Measurements from ENCODE around the gene PKN3. TPM values are rescaled to one million over a fixed set of nuclear protein-coding genes. Genes with fewer than 3 reads are reported as not detected.

PKN3 gene
- polyA plus RNA-seq, 1 donor (not counting 4 experiments of a cell fraction or from before 2014, with no cell fraction given) = 1.3 TPM

DNA sequence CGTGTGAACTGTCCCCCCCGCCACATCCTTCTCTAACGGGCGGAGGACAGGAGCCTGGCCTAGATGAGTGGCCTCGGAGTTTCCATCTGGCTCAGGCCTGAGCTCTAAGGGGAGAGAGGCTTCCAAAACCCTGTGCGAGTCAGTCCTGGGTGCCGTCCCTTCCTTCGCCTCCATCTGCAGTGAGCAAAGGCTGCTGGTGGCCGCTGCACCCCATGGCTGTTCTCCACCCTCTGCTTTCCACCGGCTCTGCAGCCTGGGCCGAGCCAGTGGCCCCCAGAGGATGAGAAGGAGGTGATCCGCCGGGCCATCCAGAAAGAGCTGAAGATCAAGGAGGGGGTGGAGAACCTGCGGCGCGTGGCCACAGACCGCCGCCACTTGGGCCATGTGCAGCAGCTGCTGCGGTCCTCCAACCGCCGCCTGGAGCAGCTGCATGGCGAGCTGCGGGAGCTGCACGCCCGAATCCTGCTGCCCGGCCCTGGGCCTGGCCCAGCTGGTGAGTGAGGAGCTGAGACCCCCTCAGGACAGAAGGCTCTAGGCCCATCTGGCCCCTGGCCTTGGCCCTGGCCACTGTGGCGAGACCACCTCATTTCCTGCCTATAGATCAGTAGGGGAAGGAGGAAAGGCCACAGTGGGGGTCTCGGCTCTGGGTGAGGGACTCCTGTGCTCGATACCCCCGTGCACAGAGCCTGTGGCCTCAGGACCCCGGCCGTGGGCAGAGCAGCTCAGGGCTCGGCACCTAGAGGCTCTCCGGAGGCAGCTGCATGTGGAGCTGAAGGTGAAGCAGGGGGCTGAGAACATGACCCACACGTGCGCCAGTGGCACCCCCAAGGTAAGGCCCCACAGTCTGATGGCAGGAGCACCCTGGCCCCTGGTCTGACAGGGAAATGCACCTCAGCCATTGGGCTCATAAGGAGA lies 3.0 kb downstream of the PKN3 start:
- Histone ChIP-seq H3K9me1 (ENCODE audit: control insufficient read depth, extremely low read depth, insufficient read depth, low read length) (no peaks in the 10 kb centered on the region), H3K36me3 (ENCODE audit: control insufficient read depth in 2 of 2, extremely low read depth in 1 of 2, insufficient read depth in 2 of 2, low read length in 2 of 2) (no peaks in the 10 kb centered on the region), H2AFZ (ENCODE audit: control insufficient read depth, low read length) (no peak overlapping the region), H3K4me2 (ENCODE audit: control insufficient read depth, extremely low read depth, insufficient read depth, low read depth, low read length) (no peak overlapping the region), H4K20me1 (ENCODE audit: control insufficient read depth, extremely low read depth, insufficient read depth, low read length) (no peaks in the 10 kb centered on the region), H3K27ac (ENCODE audit: control insufficient read depth, insufficient read depth, low read length) (no peak overlapping the region), H3K9ac (ENCODE audit: control insufficient read depth, extremely low read depth, insufficient read depth, low read length) (no peak overlapping the region), H3K4me3 (ENCODE audit: control insufficient read depth in 2 of 3, extremely low read depth in 1 of 3, insufficient read depth in 2 of 3, low read depth in 1 of 3, low read length in 3 of 3) (no peak overlapping the region), H3K9me3 (ENCODE audit: control insufficient read depth, low read depth, low read length) (no peaks in the 10 kb centered on the region), H3K79me2 (ENCODE audit: control insufficient read depth, insufficient read depth, low read length) (no peaks in the 10 kb centered on the region), H3K27me3 (ENCODE audit: control insufficient read depth, extremely low read depth, insufficient read depth, low read length) (no peaks in the 10 kb centered on the region), H3K4me1 (ENCODE audit: control insufficient read depth, extremely low read depth, insufficient read depth, low read length) (no peaks in the 10 kb centered on the region)
- DNase-seq (ENCODE audit: low read depth, low spot score) = no peak
- FAIRE-seq = no peak
- no peak for TF ChIP-seq EZH2 (IDR thresholded peaks at IDR 0.05; ENCODE audit: low read length)
- TF ChIP-seq, protein P1, sequence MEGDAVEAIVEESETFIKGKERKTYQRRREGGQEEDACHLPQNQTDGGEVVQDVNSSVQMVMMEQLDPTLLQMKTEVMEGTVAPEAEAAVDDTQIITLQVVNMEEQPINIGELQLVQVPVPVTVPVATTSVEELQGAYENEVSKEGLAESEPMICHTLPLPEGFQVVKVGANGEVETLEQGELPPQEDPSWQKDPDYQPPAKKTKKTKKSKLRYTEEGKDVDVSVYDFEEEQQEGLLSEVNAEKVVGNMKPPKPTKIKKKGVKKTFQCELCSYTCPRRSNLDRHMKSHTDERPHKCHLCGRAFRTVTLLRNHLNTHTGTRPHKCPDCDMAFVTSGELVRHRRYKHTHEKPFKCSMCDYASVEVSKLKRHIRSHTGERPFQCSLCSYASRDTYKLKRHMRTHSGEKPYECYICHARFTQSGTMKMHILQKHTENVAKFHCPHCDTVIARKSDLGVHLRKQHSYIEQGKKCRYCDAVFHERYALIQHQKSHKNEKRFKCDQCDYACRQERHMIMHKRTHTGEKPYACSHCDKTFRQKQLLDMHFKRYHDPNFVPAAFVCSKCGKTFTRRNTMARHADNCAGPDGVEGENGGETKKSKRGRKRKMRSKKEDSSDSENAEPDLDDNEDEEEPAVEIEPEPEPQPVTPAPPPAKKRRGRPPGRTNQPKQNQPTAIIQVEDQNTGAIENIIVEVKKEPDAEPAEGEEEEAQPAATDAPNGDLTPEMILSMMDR (optimal IDR thresholded peaks at IDR 0.05 in 1 of 3, IDR thresholded peaks at IDR 0.05 in 1 of 3, conservative IDR thresholded peaks at IDR 0.05 in 1 of 3; ENCODE audit: extremely low read depth in 1 of 3, insufficient read depth in 2 of 3, low read length in 3 of 3) = no peak
- dilution Hi-C loops (cut with MboI; ENCODE audit: extremely low pct_ligation_motif_present, low sequenced_read_pairs) = no loop called here

DNA sequence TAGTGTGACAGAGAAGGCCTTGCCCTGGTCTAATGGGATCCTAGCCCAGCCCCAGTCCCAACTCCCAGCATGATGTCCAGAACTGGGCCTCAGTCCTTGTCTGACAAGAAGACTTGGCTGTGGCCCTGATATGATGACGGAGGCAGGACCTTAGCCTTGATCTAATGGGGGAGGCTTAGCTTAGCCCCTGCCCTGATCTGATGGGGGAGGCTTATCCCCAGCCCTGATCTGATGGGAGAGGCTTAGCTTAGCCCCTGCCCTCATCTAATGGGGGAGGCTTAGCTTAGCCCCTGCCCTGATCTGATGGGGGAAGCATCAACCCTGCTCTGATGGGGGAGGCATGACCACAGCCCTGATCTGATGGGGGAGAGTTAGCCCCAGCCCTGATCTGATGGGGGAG lies 3.7 kb downstream of the PKN3 start:
- H3K9me3 ChIP-seq (ENCODE audit: control insufficient read depth, low read depth, low read length) = no peaks in the 10 kb centered on the region
- no peaks in the 10 kb centered on the region for H3K4me1 ChIP-seq (ENCODE audit: control insufficient read depth, extremely low read depth, insufficient read depth, low read length)
- H4K20me1 ChIP-seq (ENCODE audit: control insufficient read depth, extremely low read depth, insufficient read depth, low read length) = no peaks in the 10 kb centered on the region
- H3K9ac ChIP-seq (ENCODE audit: control insufficient read depth, extremely low read depth, insufficient read depth, low read length) = no peak overlapping the region
- H3K27me3 ChIP-seq (ENCODE audit: control insufficient read depth, extremely low read depth, insufficient read depth, low read length) = no peaks in the 10 kb centered on the region
- no peaks in the 10 kb centered on the region for H3K9me1 ChIP-seq (ENCODE audit: control insufficient read depth, extremely low read depth, insufficient read depth, low read length)
- dilution Hi-C loops (cut with MboI; ENCODE audit: extremely low pct_ligation_motif_present, low sequenced_read_pairs) = no loop called here
- no peak overlapping the region for H2AFZ ChIP-seq (ENCODE audit: control insufficient read depth, low read length)
- H3K79me2 ChIP-seq (ENCODE audit: control insufficient read depth, insufficient read depth, low read length) = no peaks in the 10 kb centered on the region
- no peak for DNase-seq (ENCODE audit: low read depth, low spot score)
- TF ChIP-seq, protein P1 (optimal IDR thresholded peaks at IDR 0.05 in 1 of 3, IDR thresholded peaks at IDR 0.05 in 1 of 3, conservative IDR thresholded peaks at IDR 0.05 in 1 of 3; ENCODE audit: extremely low read depth in 1 of 3, insufficient read depth in 2 of 3, low read length in 3 of 3) = no peak
- no peak for TF ChIP-seq EZH2 (IDR thresholded peaks at IDR 0.05; ENCODE audit: low read length)
- no peak overlapping the region for H3K27ac ChIP-seq (ENCODE audit: control insufficient read depth, insufficient read depth, low read length)
- H3K4me3 ChIP-seq (ENCODE audit: control insufficient read depth in 2 of 3, extremely low read depth in 1 of 3, insufficient read depth in 2 of 3, low read depth in 1 of 3, low read length in 3 of 3) = no peak overlapping the region
- FAIRE-seq = no peak
- no peak overlapping the region for H3K4me2 ChIP-seq (ENCODE audit: control insufficient read depth, extremely low read depth, insufficient read depth, low read depth, low read length)
- H3K36me3 ChIP-seq (ENCODE audit: control insufficient read depth in 2 of 2, extremely low read depth in 1 of 2, insufficient read depth in 2 of 2, low read length in 2 of 2) = no peaks in the 10 kb centered on the region
